ENCODE data around the gene INTS15.

DNA sequence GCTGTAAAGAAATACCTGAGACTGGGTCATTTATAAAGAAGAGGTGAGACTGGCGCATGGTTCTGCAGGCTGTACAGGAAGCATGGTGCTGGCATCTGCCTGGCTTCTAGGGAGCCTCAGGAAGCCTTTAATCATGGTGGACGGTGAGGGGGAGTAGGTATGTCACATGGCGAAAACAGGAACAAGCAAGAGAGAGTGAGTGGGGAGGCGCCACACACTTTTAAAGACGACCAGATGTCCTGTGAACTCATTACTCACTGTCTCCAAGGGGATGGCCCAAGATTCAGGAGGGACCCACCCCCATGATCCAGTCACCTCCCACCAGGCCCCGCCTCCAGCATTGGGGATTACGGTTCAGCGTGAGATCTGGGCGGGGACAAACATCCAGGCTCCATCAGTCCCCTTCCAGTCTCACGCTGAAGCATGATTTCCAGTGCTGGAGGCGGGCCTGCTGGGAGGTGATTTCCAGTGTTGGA, 50.5 kb downstream of the INTS15 start:
- TF ChIP-seq, protein P1, sequence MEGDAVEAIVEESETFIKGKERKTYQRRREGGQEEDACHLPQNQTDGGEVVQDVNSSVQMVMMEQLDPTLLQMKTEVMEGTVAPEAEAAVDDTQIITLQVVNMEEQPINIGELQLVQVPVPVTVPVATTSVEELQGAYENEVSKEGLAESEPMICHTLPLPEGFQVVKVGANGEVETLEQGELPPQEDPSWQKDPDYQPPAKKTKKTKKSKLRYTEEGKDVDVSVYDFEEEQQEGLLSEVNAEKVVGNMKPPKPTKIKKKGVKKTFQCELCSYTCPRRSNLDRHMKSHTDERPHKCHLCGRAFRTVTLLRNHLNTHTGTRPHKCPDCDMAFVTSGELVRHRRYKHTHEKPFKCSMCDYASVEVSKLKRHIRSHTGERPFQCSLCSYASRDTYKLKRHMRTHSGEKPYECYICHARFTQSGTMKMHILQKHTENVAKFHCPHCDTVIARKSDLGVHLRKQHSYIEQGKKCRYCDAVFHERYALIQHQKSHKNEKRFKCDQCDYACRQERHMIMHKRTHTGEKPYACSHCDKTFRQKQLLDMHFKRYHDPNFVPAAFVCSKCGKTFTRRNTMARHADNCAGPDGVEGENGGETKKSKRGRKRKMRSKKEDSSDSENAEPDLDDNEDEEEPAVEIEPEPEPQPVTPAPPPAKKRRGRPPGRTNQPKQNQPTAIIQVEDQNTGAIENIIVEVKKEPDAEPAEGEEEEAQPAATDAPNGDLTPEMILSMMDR (IDR thresholded peaks at IDR 0.05) = no peak
- TF ChIP-seq POLR2A (IDR thresholded peaks at IDR 0.05) = no peak
